ENCODE measurements around the gene CIB4. TPM values are rescaled to one million over a fixed set of nuclear protein-coding genes. Genes with fewer than 3 reads are reported as not detected.
A peak's percentile ranks its signal among the peaks of the same experiment; 100 is the strongest.

CIB4 gene
- total RNA-seq, 1 donor from 2014 or later = not detected

- TF ChIP-seq CTCF (IDR thresholded peaks at IDR 0.05) = no peak
- H3K4me1 Mint-ChIP-seq (ENCODE audit: low read depth) = peaks cover 11% of the 10 kb centered on the region
- DNase-seq (ENCODE audit: low spot score) = peak; percentile 19
- peaks cover 18% of the 10 kb centered on the region for H3K27me3 Mint-ChIP-seq (ENCODE audit: low read depth)
- H3K36me3 Mint-ChIP-seq (ENCODE audit: low read depth) = no peaks in the 10 kb centered on the region
- H3K9me3 Mint-ChIP-seq (ENCODE audit: low read depth) = no peaks in the 10 kb centered on the region
- H3K27ac Mint-ChIP-seq (ENCODE audit: unreplicated experiment) = no peak overlapping the region
- H3K4me3 Mint-ChIP-seq (ENCODE audit: unreplicated experiment) = no peak overlapping the region
Measured at GRCh38 chr2:26651799-26652198, 10.6 kb upstream of the CIB4 start.

DNA sequence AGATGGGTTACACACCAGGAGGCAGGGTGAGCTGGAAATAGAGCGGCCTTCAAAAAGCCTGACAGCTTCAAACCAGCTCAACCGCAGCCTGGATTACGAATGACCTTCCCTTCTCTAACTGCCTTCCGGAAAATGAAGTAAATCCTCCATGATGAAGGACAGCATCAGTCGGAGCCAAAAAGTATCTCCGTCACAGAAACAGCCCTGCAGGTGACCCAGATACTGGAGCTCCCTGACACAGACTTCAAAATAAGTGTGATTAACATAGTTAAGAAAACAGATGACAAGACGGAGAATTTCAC, 10.3 kb upstream of the CIB4 start:
- no peaks in the 10 kb centered on the region for H3K36me3 Mint-ChIP-seq (ENCODE audit: low read depth)
- no peak for TF ChIP-seq CTCF (IDR thresholded peaks at IDR 0.05)
- H3K9me3 Mint-ChIP-seq (ENCODE audit: low read depth) = no peaks in the 10 kb centered on the region
- peaks cover 14% of the 10 kb centered on the region for H3K4me1 Mint-ChIP-seq (ENCODE audit: low read depth)
- H3K27me3 Mint-ChIP-seq (ENCODE audit: low read depth) = peaks cover 18% of the 10 kb centered on the region
- H3K4me3 Mint-ChIP-seq (ENCODE audit: unreplicated experiment) = no peak overlapping the region
- no peak for DNase-seq (ENCODE audit: low spot score)
- no peak overlapping the region for H3K27ac Mint-ChIP-seq (ENCODE audit: unreplicated experiment)

DNA sequence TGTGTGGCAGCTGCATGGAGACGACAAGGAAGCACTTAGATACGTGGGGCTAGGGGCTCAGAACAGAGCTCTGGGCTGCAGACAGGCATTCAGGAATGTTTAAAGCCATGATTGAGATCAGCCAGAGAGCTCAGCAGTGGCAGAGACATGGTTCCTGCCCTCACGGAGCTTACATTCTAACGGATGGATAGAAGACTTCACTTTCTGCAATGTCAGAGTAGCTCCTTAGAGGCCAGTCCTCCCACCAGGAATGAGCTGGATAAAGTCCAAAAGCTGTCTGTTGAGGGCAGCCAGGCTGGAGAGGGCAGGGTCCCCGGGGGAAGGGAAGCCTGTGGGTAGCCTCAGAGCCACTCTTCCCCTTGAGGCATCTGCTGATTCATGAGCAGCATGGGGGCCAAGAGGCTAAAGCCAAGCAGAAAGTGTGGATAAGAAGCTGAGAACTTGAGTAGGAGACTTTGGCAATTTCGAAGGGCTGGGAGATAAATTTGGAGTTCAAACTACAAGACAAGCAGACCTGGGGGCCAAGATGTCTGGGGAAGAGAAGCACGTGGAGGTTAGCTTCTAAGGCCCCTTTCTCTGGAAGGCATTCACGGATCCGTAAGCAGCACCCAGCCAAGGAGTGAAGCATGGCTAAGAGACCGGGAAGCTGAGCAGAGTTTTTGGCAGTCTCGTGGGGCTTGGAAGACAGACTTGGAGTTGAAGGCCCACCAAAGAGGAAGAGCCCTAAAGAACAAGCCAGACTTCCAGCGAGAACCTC, 9.7 kb upstream of the CIB4 start:
- H3K27me3 Mint-ChIP-seq (ENCODE audit: low read depth) = peaks cover 22% of the 10 kb centered on the region
- peak; percentile 22 for DNase-seq (ENCODE audit: low spot score)
- no peak overlapping the region for H3K27ac Mint-ChIP-seq (ENCODE audit: unreplicated experiment)
- H3K36me3 Mint-ChIP-seq (ENCODE audit: low read depth) = no peaks in the 10 kb centered on the region
- H3K4me3 Mint-ChIP-seq (ENCODE audit: unreplicated experiment) = no peak overlapping the region
- peaks cover 16% of the 10 kb centered on the region for H3K4me1 Mint-ChIP-seq (ENCODE audit: low read depth)
- H3K9me3 Mint-ChIP-seq (ENCODE audit: low read depth) = no peaks in the 10 kb centered on the region
- TF ChIP-seq CTCF (IDR thresholded peaks at IDR 0.05) = no peak

- peaks cover 30% of the 10 kb centered on the region for H3K27me3 Mint-ChIP-seq (ENCODE audit: low read depth)
- no peak overlapping the region for H3K4me3 Mint-ChIP-seq (ENCODE audit: unreplicated experiment)
- H3K9me3 Mint-ChIP-seq (ENCODE audit: low read depth) = no peaks in the 10 kb centered on the region
- no peak overlapping the region for H3K27ac Mint-ChIP-seq (ENCODE audit: unreplicated experiment)
- DNase-seq (ENCODE audit: low spot score) = peak; percentile 43
- no peaks in the 10 kb centered on the region for H3K36me3 Mint-ChIP-seq (ENCODE audit: low read depth)
- TF ChIP-seq CTCF (IDR thresholded peaks at IDR 0.05) = no peak
- H3K4me1 Mint-ChIP-seq (ENCODE audit: low read depth) = peaks cover 16% of the 10 kb centered on the region
Measured at GRCh38 chr2:26649992-26650712, 9.0 kb upstream of the CIB4 start.

DNA sequence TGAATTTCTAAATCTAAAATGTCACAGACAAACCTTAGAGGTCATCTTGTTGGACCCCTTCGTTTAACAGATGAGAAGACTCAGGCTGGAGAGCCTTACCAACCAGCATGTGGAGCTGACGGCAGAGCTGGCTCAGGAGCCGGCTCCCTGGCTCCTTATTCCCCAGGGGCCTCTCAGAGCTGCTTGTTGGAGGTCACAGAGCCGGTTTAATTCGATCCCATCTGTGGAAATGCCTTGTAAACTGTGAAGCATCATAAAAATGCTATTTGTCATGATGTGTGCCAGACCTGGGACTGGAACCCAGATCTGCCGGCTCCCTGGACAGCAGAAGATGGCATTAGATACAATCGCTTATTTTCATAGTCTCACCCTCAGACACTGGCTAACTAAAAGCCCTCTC, 8.2 kb upstream of the CIB4 start:
- peaks cover 36% of the 10 kb centered on the region for H3K27me3 Mint-ChIP-seq (ENCODE audit: low read depth)
- no peak overlapping the region for H3K27ac Mint-ChIP-seq (ENCODE audit: unreplicated experiment)
- peak; percentile 44 for DNase-seq (ENCODE audit: low spot score)
- H3K36me3 Mint-ChIP-seq (ENCODE audit: low read depth) = no peaks in the 10 kb centered on the region
- H3K9me3 Mint-ChIP-seq (ENCODE audit: low read depth) = no peaks in the 10 kb centered on the region
- no peak for TF ChIP-seq CTCF (IDR thresholded peaks at IDR 0.05)
- H3K4me1 Mint-ChIP-seq (ENCODE audit: low read depth) = peaks cover 16% of the 10 kb centered on the region
- no peak overlapping the region for H3K4me3 Mint-ChIP-seq (ENCODE audit: unreplicated experiment)
